Measurements from ENCODE around the gene UROC1. TPM values are rescaled to one million over a fixed set of nuclear protein-coding genes. Genes with fewer than 3 reads are reported as not detected.

Gene UROC1
- total and polyA plus RNA-seq, 3 donors from 2014 or later: 0.25 to 1.0 (median 0.34) TPM

- no peak for DNase-seq
- no peak overlapping the region for H3K27ac ChIP-seq
- no peaks in the 10 kb centered on the region for H3K27me3 ChIP-seq
- TF ChIP-seq CTCF (IDR thresholded peaks at IDR 0.05): no peak
- no peaks in the 10 kb centered on the region for H3K4me1 ChIP-seq
- H3K36me3 ChIP-seq (ENCODE audit: low read depth, missing control alignments): no peaks in the 10 kb centered on the region
- H3K4me3 ChIP-seq: no peak overlapping the region
- no peaks in the 10 kb centered on the region for H3K9me3 ChIP-seq
- 90 to 93% methylated on average over 11 of the region's 11 CpGs for WGBS, 2 donors
- intact Hi-C loops (cut with DNase I; ENCODE audit: low total_unique reads): no loop called here
These were observed 33.0 kb upstream of the UROC1 start for GRCh38 chr3:126550488-126551051.

GRCh38 chr3:126549861-126550487 is 32.4 kb upstream of the UROC1 start:
- intact Hi-C loops (cut with DNase I; ENCODE audit: low total_unique reads): no loop called here
- Histone ChIP-seq H3K36me3 (ENCODE audit: low read depth, missing control alignments) (no peaks in the 10 kb centered on the region), H3K9me3 (no peaks in the 10 kb centered on the region), H3K27me3 (no peaks in the 10 kb centered on the region), H3K4me3 (no peak overlapping the region), H3K27ac (no peak overlapping the region), H3K4me1 (no peaks in the 10 kb centered on the region)
- 82 to 92% methylated on average over 11 to 12 of the region's 12 CpGs for WGBS, 2 donors
- TF ChIP-seq CTCF (IDR thresholded peaks at IDR 0.05) (no peak), POLR2A (IDR thresholded peaks at IDR 0.05) (no peak)
- no peak for DNase-seq

- Histone ChIP-seq H3K4me1 (no peaks in the 10 kb centered on the region), H3K27me3 (no peaks in the 10 kb centered on the region), H3K4me3 (no peak overlapping the region), H3K27ac (no peak overlapping the region), H3K36me3 (ENCODE audit: low read depth, missing control alignments) (no peaks in the 10 kb centered on the region), H3K9me3 (no peaks in the 10 kb centered on the region)
- TF ChIP-seq POLR2A (IDR thresholded peaks at IDR 0.05) (no peak), CTCF (IDR thresholded peaks at IDR 0.05) (no peak)
- no peak for DNase-seq
- 59 to 77% methylated on average over 7 to 9 of the region's 9 CpGs for WGBS, 2 donors
- intact Hi-C loops (cut with DNase I; ENCODE audit: low total_unique reads): no loop called here
These were observed 31.2 kb upstream of the UROC1 start for GRCh38 chr3:126548556-126549466.

GRCh38 chr3:126547721-126548120 is 30.1 kb upstream of the UROC1 start:
- intact Hi-C loops (cut with DNase I; ENCODE audit: low total_unique reads): no loop called here
- no peak overlapping the region for H3K27ac ChIP-seq
- DNase-seq: no peak
- no peak overlapping the region for H3K4me3 ChIP-seq
- TF ChIP-seq POLR2A (IDR thresholded peaks at IDR 0.05) (no peak), CTCF (IDR thresholded peaks at IDR 0.05) (no peak)
- H3K36me3 ChIP-seq (ENCODE audit: low read depth, missing control alignments): no peaks in the 10 kb centered on the region
- WGBS, 2 donors: 63 to 77% methylated on average over 1 of the region's 1 CpG
- no peaks in the 10 kb centered on the region for H3K27me3 ChIP-seq
- H3K4me1 ChIP-seq: no peaks in the 10 kb centered on the region
- H3K9me3 ChIP-seq: no peaks in the 10 kb centered on the region

Measured in testis (tissue), 3 donors.